ENCODE data around the gene STK33.

The STK33 gene

DNA sequence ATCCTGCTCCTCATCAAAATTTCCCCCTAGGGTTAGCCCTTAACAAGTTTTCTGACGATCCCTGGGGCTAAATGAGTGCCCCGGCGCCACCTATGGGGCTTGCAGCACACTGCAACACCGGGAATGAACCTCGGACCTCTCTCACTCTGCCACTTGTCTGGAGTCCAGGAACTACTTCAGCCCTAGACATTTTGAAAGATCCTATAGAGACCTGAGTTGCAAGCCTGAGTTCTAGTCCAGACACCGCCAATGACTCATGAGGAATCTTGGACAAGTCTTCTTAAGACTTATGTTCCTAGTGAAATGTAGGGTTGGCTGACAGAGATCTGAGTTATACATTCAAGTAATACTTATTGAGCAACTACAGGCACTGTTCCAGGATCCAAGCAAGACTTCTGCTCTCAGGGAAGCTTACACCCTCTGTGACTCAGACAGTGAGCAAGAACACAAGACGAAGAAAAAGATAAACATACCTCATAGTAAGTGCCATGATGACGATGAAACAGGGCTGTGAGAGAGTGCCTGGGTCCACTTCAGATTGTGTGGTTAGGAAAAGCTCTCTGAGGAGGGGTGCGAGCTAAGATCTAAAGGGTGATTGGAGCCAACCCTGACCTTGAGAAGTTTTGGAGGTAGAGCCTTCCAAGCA is 10.2 kb upstream of the STK33 start:
- in situ Hi-C loops (cut with MboI; ENCODE audit: low sequenced_read_pairs) = no loop called here

DNA sequence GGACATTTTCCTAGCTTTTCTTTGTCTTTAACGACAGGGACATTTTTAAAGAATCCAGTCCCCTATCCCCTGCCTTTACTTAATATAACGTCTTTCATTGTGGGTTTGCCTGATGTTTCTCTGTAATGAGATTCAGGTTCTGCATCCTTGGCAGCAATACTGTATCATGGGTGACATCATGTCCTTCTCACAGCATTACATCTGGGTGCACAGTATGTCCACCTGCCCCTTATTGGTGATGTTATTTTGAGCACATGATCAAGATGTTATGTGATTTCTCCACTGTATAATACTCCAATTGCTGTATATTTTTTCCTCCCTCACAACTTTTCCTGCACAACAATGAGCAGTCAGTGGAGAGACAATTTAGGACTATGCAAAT is 9.7 kb upstream of the STK33 start:
- in situ Hi-C loops (cut with MboI; ENCODE audit: low sequenced_read_pairs) = no loop called here

DNA sequence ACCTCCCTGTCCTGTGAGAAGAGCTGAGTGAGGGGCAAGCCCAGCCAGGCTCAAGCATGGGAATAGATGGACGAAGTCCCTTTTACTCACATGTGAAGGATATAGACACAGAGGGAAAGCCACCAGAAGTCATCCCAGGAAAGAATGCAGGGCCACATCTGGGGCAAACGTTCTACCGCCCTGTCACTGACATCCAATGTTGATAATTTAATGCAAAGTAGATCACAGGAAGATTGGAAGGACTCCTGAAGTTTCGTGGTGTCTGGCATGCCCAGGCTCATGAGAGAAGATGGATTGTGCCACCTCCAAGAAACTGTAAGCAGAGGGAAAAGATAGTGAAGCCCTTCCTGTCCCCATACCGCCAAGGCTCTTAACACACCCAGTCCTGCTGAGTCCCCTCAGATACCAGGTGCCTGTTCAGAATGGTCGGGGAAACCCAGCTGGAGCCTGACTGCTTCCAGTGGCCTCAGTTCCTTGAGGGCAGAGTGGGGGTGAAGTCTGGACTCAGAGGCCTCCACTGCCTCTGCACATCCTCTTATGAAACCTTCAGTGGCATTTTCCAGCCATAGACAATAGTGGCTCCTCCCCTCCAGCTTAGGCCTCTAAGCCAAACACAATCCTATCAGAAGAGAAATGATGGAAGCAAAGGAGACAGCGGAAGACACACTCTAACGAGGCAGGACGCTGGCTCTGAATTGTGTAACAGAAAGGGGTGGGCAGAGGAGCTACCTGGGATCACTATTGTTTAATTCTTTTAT is 7.5 kb upstream of the STK33 start:
- in situ Hi-C loops (cut with MboI; ENCODE audit: low sequenced_read_pairs) = no loop called here

DNA sequence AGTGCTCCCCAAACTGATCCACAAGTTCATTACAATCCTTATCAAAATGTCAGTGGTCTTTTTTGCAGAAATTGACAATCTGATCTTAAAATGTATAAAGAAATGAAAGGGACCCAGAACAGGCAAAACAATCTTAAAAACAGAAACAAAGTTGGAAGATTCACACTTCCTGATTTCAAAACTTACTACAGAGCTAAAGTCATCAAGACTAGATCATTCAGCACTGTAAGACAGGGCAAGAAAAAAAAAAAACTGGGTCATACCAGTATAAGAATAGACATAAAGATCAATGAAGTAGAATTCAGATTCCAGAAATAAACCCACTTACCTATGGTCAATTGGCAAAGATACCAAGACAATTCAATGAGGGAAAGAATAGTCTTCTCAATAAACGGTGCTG is 4.5 kb upstream of the STK33 start:
- in situ Hi-C loops (cut with MboI; ENCODE audit: low sequenced_read_pairs) = no loop called here

DNA sequence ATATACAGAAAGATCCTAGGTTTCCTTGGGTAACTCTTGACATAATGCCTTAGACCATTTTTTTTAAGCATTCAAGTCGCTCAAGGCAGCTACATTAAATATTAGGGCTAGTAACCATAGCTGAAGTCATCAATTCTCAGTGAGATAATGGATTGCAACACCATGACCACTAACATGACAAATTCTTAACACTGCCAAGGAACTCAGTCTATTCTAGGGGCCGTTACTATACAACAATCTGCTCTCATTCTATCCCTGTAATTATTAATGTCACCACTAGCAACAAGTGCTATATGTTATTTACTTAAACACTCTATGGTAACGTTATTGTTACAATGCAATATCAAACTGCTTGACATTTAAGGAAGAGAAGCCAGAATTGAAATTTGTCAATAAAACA is 3.2 kb upstream of the STK33 start:
- in situ Hi-C loops (cut with MboI; ENCODE audit: low sequenced_read_pairs) = no loop called here

- in situ Hi-C loops (cut with MboI; ENCODE audit: low sequenced_read_pairs) = no loop called here
Observed at GRCh38 chr11:8596504-8597046, 2.5 kb upstream of the STK33 start.

GRCh38 chr11:8593455-8593854 is 573 bp downstream of the STK33 start:
- in situ Hi-C loops (cut with MboI; ENCODE audit: low sequenced_read_pairs) = no loop called here

GRCh38 chr11:8587915-8588314 is 6.1 kb downstream of the STK33 start:
- in situ Hi-C loops (cut with MboI; ENCODE audit: low sequenced_read_pairs) = no loop called here

- in situ Hi-C loops (cut with MboI; ENCODE audit: low sequenced_read_pairs) = no loop called here
Observed at GRCh38 chr11:8586805-8587204, 7.2 kb downstream of the STK33 start.

GRCh38 chr11:8586184-8586583 is 7.8 kb downstream of the STK33 start:
- in situ Hi-C loops (cut with MboI; ENCODE audit: low sequenced_read_pairs) = no loop called here

DNA sequence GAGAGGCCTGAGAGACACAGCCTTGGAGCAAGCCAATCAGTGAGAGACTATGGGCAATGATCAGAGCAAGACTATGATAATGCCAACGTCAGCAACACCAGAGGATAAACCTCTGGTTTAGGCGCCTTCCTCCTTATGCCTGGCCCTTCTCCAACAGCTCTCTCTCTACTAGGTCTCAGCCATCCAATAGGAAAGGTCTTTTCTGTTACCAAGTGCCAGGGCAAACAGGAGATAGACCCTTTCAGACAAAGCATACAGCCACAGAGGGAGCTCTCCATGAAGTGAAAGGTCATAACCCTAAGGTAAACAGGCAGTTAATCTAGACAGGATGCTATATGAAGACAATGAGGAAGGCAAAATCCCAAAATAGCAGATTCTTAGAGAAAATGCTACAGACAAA is 9.5 kb downstream of the STK33 start:
- in situ Hi-C loops (cut with MboI; ENCODE audit: low sequenced_read_pairs) = no loop called here

- in situ Hi-C loops (cut with MboI; ENCODE audit: low sequenced_read_pairs) = no loop called here
Observed at GRCh38 chr11:8584082-8584481, 9.9 kb downstream of the STK33 start.

DNA sequence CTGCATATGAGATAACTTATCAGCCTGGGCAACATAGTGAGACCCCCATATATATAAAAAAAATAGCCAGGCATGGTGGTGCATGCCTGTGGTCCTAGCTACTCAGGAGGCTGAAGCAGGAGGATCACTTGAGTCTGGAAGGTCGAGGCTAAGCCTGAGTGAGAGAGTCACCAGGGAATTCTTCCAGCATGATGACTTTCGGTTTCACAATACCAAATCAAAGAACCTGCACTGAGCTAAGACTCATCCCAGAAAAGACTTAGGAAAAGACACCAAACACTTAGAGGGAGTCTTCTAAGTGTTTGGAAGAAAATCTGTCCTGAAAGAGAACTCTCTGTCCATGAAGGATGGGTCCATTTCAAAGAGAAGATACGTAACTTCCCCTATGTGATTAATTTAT is 12.7 kb downstream of the STK33 start:
- in situ Hi-C loops (cut with MboI; ENCODE audit: low sequenced_read_pairs) = no loop called here

- in situ Hi-C loops (cut with MboI; ENCODE audit: low sequenced_read_pairs) = no loop called here
Observed at GRCh38 chr11:8577791-8578581, 16.0 kb downstream of the STK33 start.

DNA sequence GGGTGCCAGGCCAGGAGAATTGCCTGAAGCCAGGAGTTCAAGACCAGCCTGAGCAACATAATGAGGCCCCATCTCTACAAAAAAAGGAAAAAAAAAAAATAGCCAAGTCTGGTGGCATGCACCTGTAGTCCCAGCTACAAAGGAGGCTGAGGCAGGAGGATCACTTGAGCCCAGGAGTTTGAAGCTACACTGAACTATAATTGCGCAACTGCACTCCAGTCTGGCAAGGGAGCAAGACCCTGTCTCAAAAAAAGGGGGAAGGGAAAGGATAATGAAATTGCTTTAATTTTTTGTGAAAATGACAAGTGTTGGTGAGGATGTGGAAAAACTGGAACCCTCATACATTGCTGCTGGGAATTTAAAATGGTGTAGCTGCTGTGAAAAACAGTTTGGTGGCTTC is 19.2 kb downstream of the STK33 start:
- in situ Hi-C loops (cut with MboI; ENCODE audit: low sequenced_read_pairs) = loop anchor here (25.0 kb wide), 1 partner anchor 337 kb away; no protein-coding TSS in a partner anchor

DNA sequence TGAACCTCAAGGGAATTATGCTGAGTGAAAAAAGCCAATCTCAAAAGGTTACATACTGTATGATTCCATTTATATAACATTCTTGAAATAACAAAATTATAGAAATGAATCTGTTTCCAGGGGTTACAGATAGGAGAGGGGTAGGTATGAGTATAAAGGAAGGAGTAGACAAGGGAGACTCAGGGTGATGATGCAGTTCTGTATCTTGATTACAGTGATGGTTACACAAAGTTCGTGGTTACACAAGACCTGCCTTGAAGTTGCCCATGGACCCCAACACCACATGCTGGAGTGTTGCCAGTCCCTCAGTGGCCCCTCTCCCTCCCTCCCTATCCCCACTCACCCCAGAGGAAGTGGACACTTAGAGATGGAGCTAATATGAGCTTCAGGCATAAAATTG is 20.3 kb downstream of the STK33 start:
- in situ Hi-C loops (cut with MboI; ENCODE audit: low sequenced_read_pairs) = loop anchor here (25.0 kb wide), 1 partner anchor 336 kb away; no protein-coding TSS in a partner anchor

DNA sequence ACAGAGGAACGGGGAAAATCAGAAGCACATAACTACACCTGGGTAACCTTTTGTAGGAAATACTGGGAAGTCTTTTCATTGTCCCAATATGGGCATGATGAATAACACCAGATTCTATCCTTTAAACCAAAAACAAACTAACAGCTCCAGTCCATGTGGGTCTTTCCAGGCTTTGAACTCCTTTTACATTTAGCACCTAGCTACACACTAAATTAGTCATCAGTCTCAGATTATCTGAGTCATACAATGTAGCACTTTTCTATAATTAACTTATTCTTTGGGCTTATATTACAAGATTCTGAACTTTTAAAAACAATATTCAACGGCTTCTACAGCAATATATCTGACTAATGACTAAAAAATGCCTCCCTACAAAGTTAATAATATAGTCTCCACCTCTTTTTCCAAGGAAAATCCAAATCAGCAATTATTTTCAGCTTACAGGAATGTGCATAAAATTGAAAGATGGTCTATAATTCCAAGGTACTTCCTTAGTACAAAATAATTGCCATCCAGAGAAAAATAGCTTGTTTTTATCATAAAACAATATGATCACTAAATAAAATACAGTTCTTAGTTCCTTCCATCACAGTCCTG is 26.3 kb downstream of the STK33 start:
- in situ Hi-C loops (cut with MboI; ENCODE audit: low sequenced_read_pairs) = loop anchor here (25.0 kb wide), 1 partner anchor 330 kb away; no protein-coding TSS in a partner anchor

- in situ Hi-C loops (cut with MboI; ENCODE audit: low sequenced_read_pairs) = loop anchor here (25.0 kb wide), 1 partner anchor 329 kb away; no protein-coding TSS in a partner anchor
Observed at GRCh38 chr11:8566613-8567210, 27.3 kb downstream of the STK33 start.

- in situ Hi-C loops (cut with MboI; ENCODE audit: low sequenced_read_pairs) = loop anchor here (25.0 kb wide), 1 partner anchor 327 kb away; no protein-coding TSS in a partner anchor
Observed at GRCh38 chr11:8564526-8564925, 29.5 kb downstream of the STK33 start.

DNA sequence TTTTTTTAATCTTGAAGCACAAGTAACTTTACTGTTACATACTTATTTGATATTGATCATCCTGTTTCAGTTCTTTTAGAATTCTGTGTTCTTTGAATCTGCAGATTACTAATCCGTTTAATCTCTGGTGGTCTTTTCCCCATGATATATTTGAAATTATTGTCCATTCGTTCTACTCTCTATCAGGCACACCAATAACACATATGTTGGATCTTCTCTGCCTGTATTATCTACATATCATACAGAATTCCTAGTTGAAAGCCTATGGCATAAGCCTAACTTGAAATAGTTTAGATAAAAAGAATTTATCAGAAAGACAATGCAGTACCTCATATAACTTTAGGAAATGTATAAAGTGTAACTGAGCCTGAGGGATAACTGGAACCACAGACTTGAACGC is 32.6 kb downstream of the STK33 start:
- in situ Hi-C loops (cut with MboI; ENCODE audit: low sequenced_read_pairs) = loop anchor here (25.0 kb wide), 1 partner anchor 324 kb away; no protein-coding TSS in a partner anchor

Measured in HL-60/S4 treated with phorbol 12-myristate 13-acetate at 8.2 ng/mL for 4 days and 3 days (cell line).